Stimulated activated naive B cell treated with anti-CD40 and anti-IgM and Interleukin-4, amounts not matched to agents 10 μg/mL and 1 μg/mL and 100 μg/mL, for 72 hours (primary cell): ENCODE measurements around the gene EFHB.
"Not testable (repeated sequence)": the region's sequence is repeated elsewhere in the genome, so short reads cannot be mapped to it uniquely, and the experiment has no call there.

Experiments used
- ATAC-seq, 2 donors: fragments of 150-1000 bp; cut with Tn5 transposase; replicated peaks; 2 replicates each; pipeline ENCODE4 v1.10.0; 2021; ENCODE audit warnings: moderate library complexity in 1 of 2
- DNase-seq: peaks from one replicate; pipeline ENCODE4 v3.0.0; 2021
- H3K27ac Mint-ChIP-seq: one replicate; pipeline ENCODE4 v1.8.0; 2022; ENCODE audit warnings: mild to moderate bottlenecking, mixed read lengths
- H3K27me3 Mint-ChIP-seq, 2 donors: one replicate each; pipeline ENCODE4 v1.8.0; 2022; ENCODE audit warnings: mixed read lengths in 2 of 2
- H3K36me3 Mint-ChIP-seq, 2 donors: one replicate each; pipeline ENCODE4 v1.8.0; 2022; ENCODE audit warnings: mixed read lengths in 2 of 2, mild to moderate bottlenecking in 1 of 2
- H3K4me1 Mint-ChIP-seq, 2 donors: one replicate each; pipeline ENCODE4 v1.8.0; 2022; ENCODE audit warnings: mixed read lengths in 2 of 2, mild to moderate bottlenecking in 1 of 2
- H3K4me3 Mint-ChIP-seq, 2 donors: one replicate each; pipeline ENCODE4 v1.8.0; 2022; ENCODE audit warnings: mild to moderate bottlenecking in 2 of 2, mixed read lengths in 2 of 2, moderate library complexity in 1 of 2
- H3K9me3 Mint-ChIP-seq, 2 donors: one replicate each; pipeline ENCODE4 v1.8.0; 2022; ENCODE audit warnings: mixed read lengths in 2 of 2, mild to moderate bottlenecking in 1 of 2

Gene EFHB

GRCh38 chr3:19934098-19934566, at the start of gene EFHB:
TSS of gene EFHB (minus strand) at chr3:19934217. CDS start at chr3:19934018, 199 bp downstream.
- DNase-seq (no peak), ATAC-seq (no peak)
- H3K36me3 Mint-ChIP-seq = peaks cover 0 to 3% of the 10 kb centered on the region in 2 donors
- peak within 1 kb of the TSS; percentile 89 for H3K27ac Mint-ChIP-seq
- H3K27me3 Mint-ChIP-seq = no peaks in the 10 kb centered on the region
- H3K4me3 Mint-ChIP-seq = peak within 1 kb of the TSS in 1 of 2 donors; percentile 29
- peaks cover 27 to 50% of the 10 kb centered on the region in 2 donors for H3K4me1 Mint-ChIP-seq
- peaks cover 8 to 9% of the 10 kb centered on the region in 2 donors for H3K9me3 Mint-ChIP-seq

- peaks cover 16 to 35% of the 10 kb centered on the region in 2 donors for H3K36me3 Mint-ChIP-seq
- H3K27ac Mint-ChIP-seq = no peak overlapping the region
- ATAC-seq (no peak), DNase-seq (no peak)
- no peaks in the 10 kb centered on the region for H3K27me3 Mint-ChIP-seq
- H3K9me3 Mint-ChIP-seq = no peaks in the 10 kb centered on the region
- no peak overlapping the region for H3K4me3 Mint-ChIP-seq
- peaks cover 6 to 16% of the 10 kb centered on the region in 2 donors for H3K4me1 Mint-ChIP-seq
Measured at GRCh38 chr3:19972054-19972453, 38.0 kb upstream of the EFHB start.

GRCh38 chr3:19970327-19970726, 36.3 kb upstream of the EFHB start:
- no peaks in the 10 kb centered on the region for H3K27me3 Mint-ChIP-seq
- no peak for DNase-seq
- ATAC-seq = peak in 1 of 2 donors; percentile 41
- H3K9me3 Mint-ChIP-seq = peaks cover 0 to 5% of the 10 kb centered on the region in 2 donors
- H3K27ac Mint-ChIP-seq = no peak overlapping the region
- peaks cover 26 to 47% of the 10 kb centered on the region in 2 donors for H3K36me3 Mint-ChIP-seq
- peak overlapping the region in 1 of 2 donors; percentile 19 for H3K4me3 Mint-ChIP-seq
- peaks cover 13 to 27% of the 10 kb centered on the region in 2 donors for H3K4me1 Mint-ChIP-seq

DNA sequence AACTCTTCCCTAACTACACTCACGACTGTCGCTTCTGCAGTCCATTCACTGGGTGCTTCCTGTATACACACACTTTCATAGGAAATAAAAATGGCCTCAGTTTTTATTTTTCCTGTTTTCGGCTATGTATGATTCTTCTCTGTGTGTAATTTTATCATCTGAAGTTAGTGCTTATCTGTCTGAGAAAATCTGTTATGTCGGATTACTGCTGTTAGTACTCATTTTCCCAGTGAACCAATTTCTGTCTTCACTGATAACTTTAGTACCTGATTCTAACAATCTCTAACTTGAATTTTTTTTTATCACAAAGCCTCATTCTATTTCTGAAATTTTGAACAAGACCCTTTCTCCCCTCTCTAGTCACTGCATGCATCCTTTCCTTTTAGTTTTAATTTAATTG, 33.8 kb upstream of the EFHB start:
- Mint-ChIP-seq H3K4me1 (peaks cover 15 to 43% of the 10 kb centered on the region in 2 donors), H3K4me3 (no peak overlapping the region), H3K27ac (no peak overlapping the region), H3K9me3 (peaks cover 0 to 5% of the 10 kb centered on the region in 2 donors), H3K36me3 (peaks cover 22 to 44% of the 10 kb centered on the region in 2 donors), H3K27me3 (no peaks in the 10 kb centered on the region)
- no peak for DNase-seq
- ATAC-seq = no peak

DNA sequence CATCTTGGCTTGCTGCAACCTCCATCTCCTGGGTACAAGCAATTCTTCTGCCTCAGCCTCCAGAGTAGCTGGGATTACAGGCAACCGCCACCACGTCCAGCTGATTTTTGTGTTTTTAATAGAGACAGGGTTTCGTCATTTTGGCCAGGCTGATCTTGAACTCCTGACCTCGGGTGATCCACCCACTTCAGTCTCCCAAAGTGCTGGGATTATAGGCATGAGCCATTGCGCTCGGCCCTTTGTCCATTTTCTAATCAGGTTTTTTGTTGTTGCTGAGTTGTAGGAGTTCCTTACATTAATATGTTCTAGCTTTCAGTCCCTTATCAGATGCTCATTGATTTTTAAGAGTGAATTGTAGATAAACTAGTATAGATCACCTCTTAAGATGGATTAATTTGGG, 33.2 kb upstream of the EFHB start:
- Mint-ChIP-seq H3K4me3 (no peak overlapping the region), H3K27me3 (no peaks in the 10 kb centered on the region), H3K36me3 (peaks cover 22 to 39% of the 10 kb centered on the region in 2 donors), H3K4me1 (peaks cover 15 to 45% of the 10 kb centered on the region in 2 donors), H3K9me3 (peaks cover 0 to 5% of the 10 kb centered on the region in 2 donors), H3K27ac (no peak overlapping the region)
- ATAC-seq (no peak), DNase-seq (no peak)

DNA sequence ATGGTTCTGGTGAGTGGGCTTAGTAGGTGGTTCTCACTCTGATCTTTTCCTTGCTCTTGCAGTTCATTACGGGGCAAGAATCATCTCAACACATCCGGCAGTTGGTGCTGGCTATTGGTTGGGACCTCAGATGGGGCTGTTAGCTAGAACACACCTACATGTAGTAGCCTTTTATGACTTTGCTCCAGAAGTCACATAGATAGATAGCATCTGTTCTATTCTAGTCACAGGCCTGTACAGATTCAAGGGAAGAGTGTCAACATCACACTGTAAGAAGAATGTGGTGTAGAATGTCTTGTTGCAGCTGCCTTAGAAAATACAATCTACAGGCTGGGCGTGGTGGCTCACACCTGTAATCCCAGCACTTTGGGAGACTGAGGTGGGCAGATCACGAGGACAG, 27.9 kb upstream of the EFHB start:
- H3K4me1 Mint-ChIP-seq = peaks cover 23 to 77% of the 10 kb centered on the region in 2 donors
- no peak overlapping the region for H3K4me3 Mint-ChIP-seq
- peaks cover 0 to 5% of the 10 kb centered on the region in 2 donors for H3K9me3 Mint-ChIP-seq
- ATAC-seq (no peak), DNase-seq (no peak)
- H3K36me3 Mint-ChIP-seq = peaks cover 28 to 45% of the 10 kb centered on the region in 2 donors
- H3K27ac Mint-ChIP-seq = no peak overlapping the region
- H3K27me3 Mint-ChIP-seq = no peaks in the 10 kb centered on the region

DNA sequence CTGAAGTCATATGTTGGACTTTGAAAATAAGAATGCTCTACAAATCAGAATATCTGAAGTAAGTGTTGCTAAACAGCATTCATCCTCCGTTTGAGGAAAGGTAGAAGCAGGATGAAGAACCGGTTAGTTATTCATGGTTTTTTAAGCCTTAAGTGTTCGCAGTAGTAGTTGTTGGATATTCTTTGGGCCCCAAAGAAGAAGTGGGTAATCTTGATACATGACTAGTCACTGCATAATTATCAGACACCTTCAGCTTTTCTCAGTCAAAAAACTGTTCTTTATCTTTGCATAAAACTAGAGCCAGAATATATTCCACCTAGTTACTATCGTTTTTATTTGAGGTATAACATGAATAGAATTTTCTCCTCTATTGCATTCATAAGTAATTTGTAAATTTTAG, 26.7 kb upstream of the EFHB start:
- ATAC-seq (peak in 1 of 2 donors; percentile 29), DNase-seq (no peak)
- no peaks in the 10 kb centered on the region for H3K9me3 Mint-ChIP-seq
- no peak overlapping the region for H3K4me3 Mint-ChIP-seq
- H3K27me3 Mint-ChIP-seq = no peaks in the 10 kb centered on the region
- H3K4me1 Mint-ChIP-seq = peaks cover 19 to 75% of the 10 kb centered on the region in 2 donors
- H3K27ac Mint-ChIP-seq = no peak overlapping the region
- H3K36me3 Mint-ChIP-seq = peaks cover 24 to 41% of the 10 kb centered on the region in 2 donors

DNA sequence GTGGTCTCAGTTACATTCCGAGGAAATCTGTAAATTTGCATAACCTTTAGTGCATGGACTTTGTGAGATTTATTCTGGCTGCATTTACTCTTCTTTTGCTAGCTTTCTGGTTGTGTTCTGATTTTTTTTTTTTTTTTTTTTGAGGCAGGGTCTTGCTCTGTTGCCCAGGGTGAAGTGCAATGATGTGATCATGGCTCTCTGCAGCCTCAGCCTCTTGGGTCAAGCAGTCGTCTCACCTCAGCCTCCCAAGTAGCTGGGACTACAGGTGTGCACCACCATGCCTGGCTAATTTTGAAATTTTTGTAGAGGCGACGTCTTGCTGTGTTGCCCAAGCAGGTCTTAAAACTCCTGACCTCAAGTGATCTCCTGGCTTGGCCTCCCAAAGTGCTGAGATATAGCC, 25.5 kb upstream of the EFHB start:
- no peaks in the 10 kb centered on the region for H3K9me3 Mint-ChIP-seq
- DNase-seq (no peak), ATAC-seq (no peak)
- H3K27ac Mint-ChIP-seq = no peak overlapping the region
- H3K36me3 Mint-ChIP-seq = peaks cover 27 to 42% of the 10 kb centered on the region in 2 donors
- H3K4me1 Mint-ChIP-seq = peaks cover 20 to 71% of the 10 kb centered on the region in 2 donors
- H3K4me3 Mint-ChIP-seq = no peak overlapping the region
- H3K27me3 Mint-ChIP-seq = no peaks in the 10 kb centered on the region

DNA sequence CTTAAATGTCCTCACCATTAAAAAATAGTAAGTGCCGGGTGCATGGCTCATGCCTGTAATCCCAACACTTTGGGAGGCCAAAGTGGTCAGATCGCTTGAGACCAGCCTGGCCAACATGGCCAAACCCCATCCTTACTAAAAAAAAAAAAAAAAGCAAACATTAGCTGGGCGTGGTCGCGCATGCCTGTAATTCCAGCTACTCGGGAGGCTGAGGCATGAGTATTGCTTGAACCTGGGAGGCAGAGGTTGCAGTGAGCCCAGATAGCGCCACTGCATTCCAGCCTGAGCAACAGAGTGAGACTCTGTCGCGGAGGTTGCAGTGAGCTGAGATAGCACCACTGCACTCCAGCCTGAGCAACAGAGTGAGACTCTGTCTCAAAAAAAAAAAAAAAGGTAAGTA, 23.3 kb upstream of the EFHB start:
- not testable (repeated sequence) for H3K27ac Mint-ChIP-seq, H3K9me3 Mint-ChIP-seq, H3K27me3 Mint-ChIP-seq, DNase-seq, ATAC-seq, H3K4me3 Mint-ChIP-seq
- H3K36me3 Mint-ChIP-seq = peaks cover 29 to 39% of the 10 kb centered on the region in 2 donors
- H3K4me1 Mint-ChIP-seq = peaks cover 18 to 56% of the 10 kb centered on the region in 2 donors

DNA sequence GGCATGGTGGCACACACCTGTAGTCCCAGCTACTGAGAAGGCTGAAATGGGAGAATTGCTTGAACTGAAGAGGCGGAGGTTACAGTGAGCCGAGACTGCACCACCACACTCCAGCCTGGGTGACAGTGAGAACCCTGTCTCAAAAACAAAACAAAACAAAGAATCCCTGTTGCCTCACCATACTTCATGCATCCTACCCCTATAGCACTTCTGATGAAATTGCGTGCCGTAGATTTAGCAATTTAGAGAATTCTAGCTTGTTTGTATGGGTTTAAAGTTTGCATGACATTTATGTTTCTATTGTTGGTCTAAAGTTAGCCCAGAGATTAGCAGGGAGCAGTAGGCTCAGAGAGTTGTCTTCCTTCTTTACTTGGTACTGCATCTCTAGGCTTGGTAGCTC, 20.7 kb upstream of the EFHB start:
- H3K36me3 Mint-ChIP-seq = peaks cover 25 to 33% of the 10 kb centered on the region in 2 donors
- peaks cover 17 to 40% of the 10 kb centered on the region in 2 donors for H3K4me1 Mint-ChIP-seq
- ATAC-seq (no peak), DNase-seq (no peak)
- H3K4me3 Mint-ChIP-seq = no peak overlapping the region
- H3K27me3 Mint-ChIP-seq = no peaks in the 10 kb centered on the region
- H3K9me3 Mint-ChIP-seq = no peaks in the 10 kb centered on the region
- H3K27ac Mint-ChIP-seq = no peak overlapping the region

- no peaks in the 10 kb centered on the region for H3K27me3 Mint-ChIP-seq
- H3K4me3 Mint-ChIP-seq = no peak overlapping the region
- no peaks in the 10 kb centered on the region for H3K9me3 Mint-ChIP-seq
- ATAC-seq (no peak), DNase-seq (no peak)
- peaks cover 12 to 21% of the 10 kb centered on the region in 2 donors for H3K36me3 Mint-ChIP-seq
- no peak overlapping the region for H3K27ac Mint-ChIP-seq
- H3K4me1 Mint-ChIP-seq = peaks cover 13 to 31% of the 10 kb centered on the region in 2 donors
Measured at GRCh38 chr3:19950316-19950715, 16.3 kb upstream of the EFHB start.

DNA sequence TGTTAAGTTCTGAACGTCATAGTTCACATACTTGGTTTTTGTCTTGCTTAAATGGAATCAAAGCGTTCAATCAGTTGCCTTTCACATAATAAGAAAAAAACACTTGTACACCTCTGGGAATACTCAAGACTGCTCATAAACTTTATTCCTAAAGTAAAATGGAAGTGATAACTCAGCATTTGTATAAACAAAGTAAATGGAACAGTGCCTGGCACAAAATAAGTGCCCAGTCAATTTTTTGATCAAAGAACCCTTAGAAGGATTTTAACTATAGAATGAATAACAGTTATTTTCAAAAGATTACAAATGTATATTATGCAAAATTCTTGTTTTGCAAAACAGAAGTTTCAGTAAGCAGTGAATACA, 14.2 kb upstream of the EFHB start:
- H3K4me3 Mint-ChIP-seq = peak overlapping the region; percentile 87 to 90

DNA sequence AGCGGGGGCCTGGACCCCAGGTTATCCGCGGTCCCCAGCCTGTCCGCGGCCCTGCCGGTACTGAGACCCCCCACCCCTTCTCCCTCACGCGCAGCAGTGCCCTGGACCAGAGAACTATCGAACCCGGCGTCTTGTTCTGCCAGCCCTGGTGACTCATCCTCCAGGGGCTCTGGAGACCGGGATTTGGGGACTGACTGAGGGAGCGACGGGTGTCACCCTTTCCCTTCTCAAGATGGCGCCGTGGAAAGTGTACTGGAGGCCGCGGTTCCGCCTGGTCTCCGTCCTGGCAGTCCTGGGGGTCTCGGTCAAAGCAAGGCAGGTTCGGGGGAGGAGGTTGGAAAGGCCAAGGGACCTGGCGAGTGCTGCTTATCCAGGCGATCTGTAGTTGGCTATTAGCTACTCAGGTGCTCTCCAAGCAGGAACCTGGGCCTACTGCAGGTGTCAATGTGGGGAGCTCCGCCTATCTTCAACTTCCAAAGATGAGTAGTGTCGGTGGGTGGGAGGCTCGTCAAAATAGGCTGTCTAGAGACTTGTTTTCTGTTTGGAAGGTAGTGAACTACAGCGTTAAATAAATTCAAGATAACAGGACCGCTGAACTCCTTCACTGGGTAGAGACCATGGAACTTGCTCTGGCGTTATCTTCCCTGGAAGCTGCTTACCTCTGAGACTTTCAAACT, 13.7 kb upstream of the EFHB start:
- H3K4me3 Mint-ChIP-seq = peak overlapping the region; percentile 87 to 90
- no peaks in the 10 kb centered on the region for H3K27me3 Mint-ChIP-seq
- peak; percentile 43 for DNase-seq
- ATAC-seq = peak; percentile 17 to 24
- H3K4me1 Mint-ChIP-seq = peaks cover 12 to 31% of the 10 kb centered on the region in 2 donors
- peak overlapping the region; percentile 96 for H3K27ac Mint-ChIP-seq
- H3K9me3 Mint-ChIP-seq = no peaks in the 10 kb centered on the region
- peaks cover 4 to 15% of the 10 kb centered on the region in 2 donors for H3K36me3 Mint-ChIP-seq

More for the DNA sequence above, 14.2 kb upstream of the EFHB start:
- Mint-ChIP-seq H3K27ac (peak overlapping the region; percentile 96), H3K27me3 (no peaks in the 10 kb centered on the region), H3K9me3 (no peaks in the 10 kb centered on the region), H3K36me3 (peaks cover 4 to 15% of the 10 kb centered on the region in 2 donors), H3K4me1 (peaks cover 12 to 31% of the 10 kb centered on the region in 2 donors)
- no peak for ATAC-seq
- DNase-seq = no peak

GRCh38 chr3:19946832-19947548, 13.0 kb upstream of the EFHB start, which contains the start of gene RAB5A:
TSS of gene RAB5A (plus strand) at chr3:19947097. CDS start at chr3:19950899, 3,802 bp downstream.
- H3K4me1 Mint-ChIP-seq = peaks cover 12 to 29% of the 10 kb centered on the region in 2 donors
- peaks cover 4 to 15% of the 10 kb centered on the region in 2 donors for H3K36me3 Mint-ChIP-seq
- H3K27me3 Mint-ChIP-seq = no peaks in the 10 kb centered on the region
- H3K9me3 Mint-ChIP-seq = no peaks in the 10 kb centered on the region
- peak; percentile 99 for DNase-seq
- peak; percentile 90 to 92 for ATAC-seq
- H3K27ac Mint-ChIP-seq = peak within 1 kb of the TSS; percentile 96
- H3K4me3 Mint-ChIP-seq = peak within 1 kb of the TSS; percentile 87 to 90
